Duodenal mucosa (tissue), 2 donors: ENCODE results near the gene EID3.

Experiments
- H3K27ac ChIP-seq: one replicate; pipeline ENCODE4 v1.7.0; 2013; ENCODE audit warnings: low read depth, low read length
- H3K27me3 ChIP-seq, 2 donors: one replicate each; pipeline ENCODE4 v1.7.0; 2013; ENCODE audit warnings: low read length in 2 of 2, control low read depth in 1 of 2; ENCODE audit not compliant: insufficient read depth in 2 of 2, control insufficient read depth in 1 of 2
- H3K36me3 ChIP-seq, 2 donors: one replicate each; pipeline ENCODE4 v1.7.0; 2013; ENCODE audit warnings: low read length in 2 of 2, control low read depth in 1 of 2; ENCODE audit not compliant: insufficient read depth in 2 of 2, control insufficient read depth in 1 of 2
- H3K4me1 ChIP-seq, 2 donors: one replicate each; pipeline ENCODE4 v1.7.0; 2013; ENCODE audit warnings: low read length in 2 of 2, control low read depth in 1 of 2; ENCODE audit not compliant: insufficient read depth in 2 of 2, control insufficient read depth in 1 of 2
- H3K4me3 ChIP-seq, 2 donors: one replicate each; pipeline ENCODE4 v1.7.0; 2013; ENCODE audit warnings: low read length in 2 of 2, low read depth in 1 of 2
- H3K9ac ChIP-seq, 2 donors: one replicate each; pipeline ENCODE4 v1.7.0; 2013; ENCODE audit warnings: low read length in 2 of 2, low read depth in 1 of 2
- H3K9me3 ChIP-seq, 2 donors: one replicate each; pipeline ENCODE4 v1.7.0; 2013; ENCODE audit warnings: low read length in 2 of 2, control low read depth in 1 of 2; ENCODE audit not compliant: control insufficient read depth in 1 of 2

The EID3 gene

GRCh38 chr12:104276273-104277131 is 27.0 kb upstream of the EID3 start:
- no peaks in the 10 kb centered on the region for H3K27me3 ChIP-seq
- peak overlapping the region; percentile 11 to 49 for H3K9ac ChIP-seq
- H3K9me3 ChIP-seq = no peaks in the 10 kb centered on the region
- H3K4me3 ChIP-seq = peak overlapping the region; percentile 24 to 52
- H3K4me1 ChIP-seq = peaks cover 4% of the 10 kb centered on the region in 2 donors
- no peak overlapping the region for H3K27ac ChIP-seq
- no peaks in the 10 kb centered on the region for H3K36me3 ChIP-seq

- H3K4me3 ChIP-seq = no peak overlapping the region
- no peaks in the 10 kb centered on the region for H3K9me3 ChIP-seq
- H3K4me1 ChIP-seq = peaks cover 4% of the 10 kb centered on the region in 2 donors
- no peaks in the 10 kb centered on the region for H3K27me3 ChIP-seq
- no peaks in the 10 kb centered on the region for H3K36me3 ChIP-seq
- no peak overlapping the region for H3K27ac ChIP-seq
- no peak overlapping the region for H3K9ac ChIP-seq
Observed at GRCh38 chr12:104279164-104279563, 24.4 kb upstream of the EID3 start.

GRCh38 chr12:104280111-104280510 is 23.4 kb upstream of the EID3 start:
- Histone ChIP-seq H3K36me3 (no peaks in the 10 kb centered on the region), H3K27ac (no peak overlapping the region), H3K9ac (no peak overlapping the region), H3K4me1 (peaks cover 4 to 6% of the 10 kb centered on the region in 2 donors), H3K4me3 (no peak overlapping the region), H3K27me3 (no peaks in the 10 kb centered on the region), H3K9me3 (no peaks in the 10 kb centered on the region)

- Histone ChIP-seq H3K27ac (no peak overlapping the region), H3K9ac (no peak overlapping the region), H3K4me1 (peaks cover 9 to 14% of the 10 kb centered on the region in 2 donors), H3K36me3 (no peaks in the 10 kb centered on the region), H3K4me3 (no peak overlapping the region), H3K27me3 (no peaks in the 10 kb centered on the region), H3K9me3 (no peaks in the 10 kb centered on the region)
Observed at GRCh38 chr12:104280717-104281458, 22.7 kb upstream of the EID3 start.

GRCh38 chr12:104281636-104282035 is 21.9 kb upstream of the EID3 start:
- Histone ChIP-seq H3K9ac (no peak overlapping the region), H3K27me3 (no peaks in the 10 kb centered on the region), H3K27ac (no peak overlapping the region), H3K4me1 (peaks cover 14 to 17% of the 10 kb centered on the region in 2 donors), H3K9me3 (no peaks in the 10 kb centered on the region), H3K4me3 (no peak overlapping the region), H3K36me3 (no peaks in the 10 kb centered on the region)

- Histone ChIP-seq H3K27ac (no peak overlapping the region), H3K4me3 (no peak overlapping the region), H3K4me1 (peaks cover 14 to 17% of the 10 kb centered on the region in 2 donors), H3K27me3 (no peaks in the 10 kb centered on the region), H3K9me3 (no peaks in the 10 kb centered on the region), H3K9ac (no peak overlapping the region), H3K36me3 (no peaks in the 10 kb centered on the region)
Observed at GRCh38 chr12:104282109-104282508, 21.4 kb upstream of the EID3 start.

GRCh38 chr12:104285740-104286515 is 17.6 kb upstream of the EID3 start:
- H3K4me1 ChIP-seq = peaks cover 18 to 35% of the 10 kb centered on the region in 2 donors
- peak overlapping the region; percentile 50 to 80 for H3K9ac ChIP-seq
- H3K36me3 ChIP-seq = no peaks in the 10 kb centered on the region
- H3K9me3 ChIP-seq = no peaks in the 10 kb centered on the region
- peak overlapping the region; percentile 85 to 94 for H3K4me3 ChIP-seq
- no peaks in the 10 kb centered on the region for H3K27me3 ChIP-seq
- peak overlapping the region; percentile 64 for H3K27ac ChIP-seq

GRCh38 chr12:104286516-104287482 is 16.7 kb upstream of the EID3 start:
- H3K9ac ChIP-seq = peak overlapping the region; percentile 80 to 90
- peaks cover 18 to 35% of the 10 kb centered on the region in 2 donors for H3K4me1 ChIP-seq

GRCh38 chr12:104288635-104289274 is 14.8 kb upstream of the EID3 start:
- Histone ChIP-seq H3K4me1 (peaks cover 18 to 35% of the 10 kb centered on the region in 2 donors), H3K36me3 (peaks cover 10 to 13% of the 10 kb centered on the region in 2 donors), H3K9me3 (no peaks in the 10 kb centered on the region), H3K27ac (peak overlapping the region; percentile 79), H3K9ac (peak overlapping the region; percentile 80 to 90), H3K27me3 (no peaks in the 10 kb centered on the region), H3K4me3 (peak overlapping the region; percentile 85 to 94)

More at GRCh38 chr12:104286516-104287482, 16.7 kb upstream of the EID3 start:
- Histone ChIP-seq H3K36me3 (peaks cover 2% of the 10 kb centered on the region in 2 donors), H3K9me3 (no peaks in the 10 kb centered on the region), H3K27ac (peak overlapping the region; percentile 95), H3K27me3 (no peaks in the 10 kb centered on the region), H3K4me3 (peak overlapping the region; percentile 85 to 94)
